B cell (primary cell): ENCODE results near the gene ABI3BP.

Experiments
- CTCF ChIP-seq: fragments of 200-600 bp; IDR thresholded peaks from one replicate; pipeline ENCODE4 v1.8.0; 2022; ENCODE audit warnings: antibody characterized with exemption, mild to moderate bottlenecking
- EZH2 ChIP-seq: IDR thresholded peaks from 2 replicates; pipeline ENCODE4 v1.6.1; 2012; ENCODE audit warnings: borderline replicate concordance, low read depth, mild to moderate bottlenecking, moderate library complexity, low read length; ENCODE audit not compliant: insufficient read depth, poor library complexity, severe bottlenecking

- TF ChIP-seq CTCF (no peak), EZH2 (no peak)
These were observed 274.1 kb downstream of the ABI3BP start for GRCh38 chr3:100719136-100719535.
